ENCODE results near the gene SLC8B1. TPM values are rescaled to one million over a fixed set of nuclear protein-coding genes. Genes with fewer than 3 reads are reported as not detected.

Gene SLC8B1
- polyA plus RNA-seq, 3 donors = 14.2 to 20.6 (median 14.9) TPM

DNA sequence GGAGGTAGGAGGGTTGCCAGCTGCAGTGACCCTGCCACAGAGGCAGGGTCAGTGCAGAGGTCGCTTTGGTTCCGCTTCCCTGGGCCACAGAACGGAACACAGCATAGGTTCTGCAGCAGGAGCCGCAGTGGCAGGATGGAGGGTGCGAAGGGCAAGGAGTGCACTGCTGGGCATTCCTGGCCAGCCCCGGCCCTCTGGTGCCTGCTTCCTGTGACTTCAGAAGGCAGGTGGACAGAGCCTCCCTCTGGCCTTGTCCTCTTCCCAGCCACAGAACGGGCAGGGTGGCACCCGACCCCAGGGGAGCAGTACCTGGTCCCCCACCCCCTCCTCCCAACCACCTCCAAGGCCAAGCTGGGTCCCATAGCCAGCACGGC lies 37.7 kb downstream of the SLC8B1 start:
- DNase-seq = no peak

DNA sequence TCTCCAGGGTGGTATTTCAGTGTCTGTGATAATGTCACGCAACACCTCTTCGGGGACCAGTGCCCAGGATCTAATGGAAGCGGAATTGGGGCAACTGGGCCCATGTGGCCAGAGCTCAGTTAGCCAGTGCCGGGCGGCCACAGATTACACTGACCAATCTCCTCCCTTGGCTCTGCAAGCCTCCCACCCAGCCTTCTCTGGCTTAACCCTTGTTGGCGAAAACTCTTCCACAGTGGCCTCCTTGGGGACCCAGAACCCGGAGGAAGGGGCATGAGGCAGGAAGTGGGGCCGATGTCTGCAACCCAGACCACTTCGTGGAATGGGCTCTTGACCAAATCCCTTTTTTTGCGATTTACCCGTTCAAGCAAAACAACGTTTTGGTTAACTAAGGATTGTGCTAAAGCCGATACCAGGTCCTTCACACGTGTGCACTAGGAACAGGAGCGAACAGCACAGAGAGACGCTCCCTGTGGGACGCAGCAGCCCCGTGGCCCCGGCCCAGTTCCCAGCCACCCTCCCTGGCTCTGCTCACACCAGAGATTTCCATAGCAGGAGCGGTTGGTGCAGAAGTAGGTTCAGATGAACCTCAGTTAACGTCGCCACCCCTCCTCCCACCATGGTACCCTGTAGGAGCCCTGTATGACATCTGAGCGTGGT lies 38.2 kb downstream of the SLC8B1 start:
- DNase-seq = no peak

DNA sequence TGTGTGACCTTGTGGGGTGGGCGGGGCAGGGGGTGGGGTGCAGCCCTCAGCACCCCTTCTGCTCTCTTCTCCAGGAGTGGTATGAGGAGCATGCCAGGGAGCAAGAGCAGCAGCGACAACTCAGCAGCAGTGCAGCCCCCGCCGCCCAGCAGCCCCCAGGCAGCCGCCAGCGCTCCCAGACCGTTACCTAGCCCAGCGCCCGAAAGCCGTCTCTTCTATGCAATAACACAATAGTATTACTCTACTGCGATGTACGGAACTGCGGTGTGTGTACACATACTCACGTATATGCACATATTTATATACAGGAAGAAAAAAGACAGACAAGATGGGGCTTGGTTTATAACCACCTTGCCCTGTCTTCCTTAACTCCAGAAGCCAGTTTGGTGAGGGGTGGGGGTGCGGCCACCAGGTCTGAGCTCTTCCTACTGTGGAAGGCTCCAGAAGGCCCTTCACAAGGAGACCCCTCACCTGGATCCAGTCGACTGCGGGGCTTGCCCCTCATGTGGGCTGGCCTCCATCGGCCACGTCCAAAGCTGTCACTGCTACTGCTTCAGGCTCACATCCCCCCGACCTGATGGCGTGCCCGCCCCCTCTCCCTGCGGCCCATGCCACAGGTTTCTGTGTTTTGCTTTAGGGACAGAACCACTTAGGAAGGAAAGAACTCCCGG lies 38.9 kb downstream of the SLC8B1 start:
- DNase-seq = no peak

DNA sequence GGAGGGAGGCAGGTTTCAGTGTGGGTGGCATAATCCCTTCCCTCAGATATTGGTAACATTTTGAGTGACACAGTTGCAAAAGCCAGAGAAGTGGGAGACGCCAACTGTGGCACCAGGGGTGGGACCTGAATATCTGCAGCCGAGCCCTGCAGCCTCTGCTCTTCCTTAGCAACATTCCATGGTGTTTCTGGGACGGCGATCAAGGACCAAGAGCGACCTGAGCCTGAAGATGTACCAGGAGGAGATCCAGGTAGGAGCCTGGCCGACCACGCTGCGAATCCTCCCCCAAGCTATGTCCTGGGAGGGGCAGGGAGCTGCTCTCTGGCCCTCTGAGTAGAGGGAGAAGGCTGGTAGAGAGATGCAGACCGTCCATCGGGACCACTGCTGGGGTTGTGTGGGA lies 41.8 kb downstream of the SLC8B1 start:
- DNase-seq = no peak

DNA sequence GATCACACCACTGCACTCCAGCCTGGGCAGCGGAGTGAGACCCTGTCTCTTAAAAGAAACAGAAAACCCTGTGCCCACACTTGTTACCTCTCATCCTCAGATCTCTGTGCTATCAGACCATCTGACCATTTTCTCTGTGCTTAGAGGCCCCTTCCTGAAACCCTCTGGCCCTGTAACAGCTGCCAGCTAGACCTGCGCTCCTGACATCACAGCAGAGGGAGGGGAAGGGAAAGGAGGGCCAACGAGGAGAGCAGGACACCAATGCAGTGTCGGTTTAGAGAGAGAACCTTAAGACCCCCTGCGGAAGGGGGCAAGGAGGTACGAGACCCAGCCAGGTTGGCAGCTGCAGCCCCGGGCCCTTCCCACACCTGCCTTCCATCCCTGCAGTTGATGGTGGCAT lies 42.4 kb downstream of the SLC8B1 start:
- no peak for DNase-seq

DNA sequence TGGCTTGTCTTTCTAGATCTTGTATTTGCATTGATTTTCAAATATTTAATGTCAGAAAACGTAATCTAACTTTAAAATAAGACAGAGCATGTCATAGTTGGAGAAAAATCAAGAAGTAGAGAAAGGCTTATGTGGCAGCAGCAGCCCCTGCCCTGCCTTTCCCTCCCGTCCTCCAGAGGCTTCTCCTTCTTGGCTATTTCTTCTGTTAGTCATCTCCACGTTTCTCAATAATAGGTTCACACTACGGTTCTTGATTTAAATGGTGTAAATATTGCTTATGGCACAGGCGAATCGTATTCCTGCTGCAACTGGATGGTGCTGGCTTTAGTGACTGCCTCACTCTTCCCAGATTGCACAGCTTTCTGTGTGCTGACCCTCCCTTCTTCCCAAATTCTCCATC lies 42.8 kb downstream of the SLC8B1 start:
- no peak for DNase-seq

DNA sequence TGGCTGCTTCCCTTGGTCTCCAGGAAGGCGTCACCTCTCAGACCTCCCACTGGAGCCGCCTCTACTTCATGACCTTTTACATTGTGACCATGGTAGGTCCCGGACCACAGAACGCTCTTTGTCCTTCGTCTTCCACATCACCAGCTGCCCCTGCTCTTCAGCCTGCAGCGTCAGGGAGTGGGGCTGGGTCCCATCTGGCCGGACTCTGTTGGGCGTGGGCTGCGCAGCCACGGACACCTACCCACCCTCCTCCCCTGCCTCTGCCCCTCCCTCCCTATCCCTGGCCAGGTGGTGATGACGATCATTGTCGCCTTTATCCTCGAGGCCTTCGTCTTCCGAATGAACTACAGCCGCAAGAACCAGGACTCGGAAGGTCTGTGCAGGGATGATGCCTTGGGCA lies 43.3 kb downstream of the SLC8B1 start:
- DNase-seq = no peak

DNA sequence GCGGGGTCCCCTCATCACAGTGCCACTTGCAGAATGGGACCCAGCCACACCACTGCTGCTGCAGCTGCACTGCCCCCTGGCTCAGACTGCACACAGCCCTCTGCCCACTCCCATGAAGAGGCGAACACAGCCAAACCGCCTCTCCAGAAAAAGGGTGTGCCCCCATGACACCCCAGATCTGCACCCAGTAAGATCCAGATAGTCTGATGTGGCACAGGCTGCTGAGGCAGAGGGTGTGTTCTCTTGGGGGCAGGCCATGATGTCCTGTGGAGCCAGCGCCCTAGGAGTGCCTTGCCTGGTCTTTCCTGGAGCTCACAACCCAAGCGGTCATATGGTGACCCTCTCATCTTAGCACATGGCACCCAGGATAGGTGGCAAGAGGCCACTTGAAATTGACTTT lies 44.4 kb downstream of the SLC8B1 start:
- no peak for DNase-seq

DNA sequence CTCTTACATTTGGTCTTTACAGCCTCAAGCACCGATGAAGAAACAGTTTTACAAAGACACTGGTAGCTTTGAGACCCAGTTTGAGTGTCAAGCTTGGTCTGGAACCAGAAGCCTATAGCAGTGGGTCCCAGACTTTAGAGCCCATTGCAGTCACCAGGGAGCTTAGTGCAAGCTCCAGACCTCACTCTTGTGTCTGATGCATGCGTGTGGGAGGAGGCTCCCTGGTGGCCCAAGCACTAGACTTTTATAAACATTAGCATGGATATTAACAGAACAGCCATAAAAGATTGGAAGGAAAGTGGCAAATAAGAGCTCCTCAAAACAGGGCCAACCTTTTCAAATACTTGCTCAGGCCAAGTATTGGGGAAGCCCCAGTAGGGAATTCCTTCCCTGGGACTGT lies 45.5 kb downstream of the SLC8B1 start:
- no peak for DNase-seq

DNA sequence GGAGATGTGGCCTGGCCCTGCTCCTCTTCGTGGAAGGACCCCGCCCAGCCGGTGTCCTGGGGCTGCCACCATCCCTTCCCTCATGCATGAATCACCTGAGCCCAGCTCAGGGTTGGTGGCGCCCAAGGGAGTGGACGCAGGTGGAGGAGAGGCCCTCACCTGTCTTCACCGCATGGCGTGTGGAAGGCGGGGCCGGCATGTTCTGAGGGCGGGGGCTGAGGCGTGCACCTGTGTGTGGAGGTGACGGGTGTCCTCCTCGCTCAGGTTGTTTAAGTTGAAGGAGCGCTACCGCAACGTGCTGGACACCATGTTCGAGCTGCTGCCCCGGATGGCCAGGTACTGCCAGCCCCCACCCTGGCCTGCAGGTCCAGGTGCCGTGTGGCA lies 47.0 kb downstream of the SLC8B1 start:
- DNase-seq = no peak

DNA sequence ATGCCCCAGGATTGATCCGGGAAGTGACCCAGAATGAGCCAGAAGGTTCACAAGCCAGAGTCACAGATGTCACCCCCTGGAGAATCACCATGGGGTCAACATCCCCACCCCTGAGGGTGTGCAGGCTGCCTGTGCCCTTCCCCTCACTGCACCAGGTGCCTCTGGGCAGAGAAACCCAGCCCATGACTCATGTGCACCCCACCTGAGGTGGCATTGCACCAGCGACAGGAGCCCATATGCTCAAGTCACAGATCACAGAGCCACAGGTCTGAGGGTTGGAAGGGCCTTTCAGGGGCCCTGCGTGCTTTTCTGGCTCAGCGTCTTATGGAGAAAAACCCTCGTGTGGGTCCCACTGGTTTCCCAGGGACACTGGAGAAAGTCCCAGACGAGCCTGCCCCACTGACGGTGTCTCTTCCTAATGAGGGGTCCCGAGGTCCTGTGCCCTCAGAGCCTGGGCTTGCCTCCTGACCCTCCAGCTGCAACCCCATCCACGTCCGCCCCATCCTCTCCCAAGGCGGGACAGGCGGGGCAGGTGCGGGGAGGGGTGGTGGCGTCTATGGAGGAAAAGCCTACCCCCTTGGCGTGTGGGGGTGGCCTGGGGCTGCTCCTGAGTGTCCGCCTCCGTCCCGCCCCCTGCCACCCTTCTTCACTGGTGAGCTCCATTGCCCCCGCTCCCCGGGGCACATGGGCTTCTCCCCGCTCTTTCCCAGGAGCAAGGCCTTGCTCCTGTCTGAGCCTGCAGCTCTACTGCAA lies 47.6 kb downstream of the SLC8B1 start:
- no peak for DNase-seq

DNA sequence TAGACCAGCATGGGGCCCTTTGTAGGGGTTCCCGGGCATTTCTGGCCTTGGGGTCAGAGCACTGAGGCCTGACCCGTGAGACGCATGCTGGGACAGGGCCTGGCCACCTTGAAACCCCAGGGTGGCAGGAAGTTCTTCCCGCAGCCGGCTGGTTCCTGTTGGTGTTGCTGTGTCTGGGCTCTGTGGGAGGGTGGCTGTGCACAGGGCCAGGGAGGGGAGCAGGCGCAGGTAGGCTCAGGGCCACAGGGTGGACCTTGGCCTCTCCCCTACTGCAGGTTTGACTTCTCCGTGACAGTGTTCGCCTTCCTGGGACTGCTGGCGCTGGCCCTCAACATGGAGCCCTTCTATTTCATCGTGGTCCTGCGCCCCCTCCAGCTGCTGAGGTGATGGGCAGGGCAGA lies 48.2 kb downstream of the SLC8B1 start:
- no peak for DNase-seq

DNA sequence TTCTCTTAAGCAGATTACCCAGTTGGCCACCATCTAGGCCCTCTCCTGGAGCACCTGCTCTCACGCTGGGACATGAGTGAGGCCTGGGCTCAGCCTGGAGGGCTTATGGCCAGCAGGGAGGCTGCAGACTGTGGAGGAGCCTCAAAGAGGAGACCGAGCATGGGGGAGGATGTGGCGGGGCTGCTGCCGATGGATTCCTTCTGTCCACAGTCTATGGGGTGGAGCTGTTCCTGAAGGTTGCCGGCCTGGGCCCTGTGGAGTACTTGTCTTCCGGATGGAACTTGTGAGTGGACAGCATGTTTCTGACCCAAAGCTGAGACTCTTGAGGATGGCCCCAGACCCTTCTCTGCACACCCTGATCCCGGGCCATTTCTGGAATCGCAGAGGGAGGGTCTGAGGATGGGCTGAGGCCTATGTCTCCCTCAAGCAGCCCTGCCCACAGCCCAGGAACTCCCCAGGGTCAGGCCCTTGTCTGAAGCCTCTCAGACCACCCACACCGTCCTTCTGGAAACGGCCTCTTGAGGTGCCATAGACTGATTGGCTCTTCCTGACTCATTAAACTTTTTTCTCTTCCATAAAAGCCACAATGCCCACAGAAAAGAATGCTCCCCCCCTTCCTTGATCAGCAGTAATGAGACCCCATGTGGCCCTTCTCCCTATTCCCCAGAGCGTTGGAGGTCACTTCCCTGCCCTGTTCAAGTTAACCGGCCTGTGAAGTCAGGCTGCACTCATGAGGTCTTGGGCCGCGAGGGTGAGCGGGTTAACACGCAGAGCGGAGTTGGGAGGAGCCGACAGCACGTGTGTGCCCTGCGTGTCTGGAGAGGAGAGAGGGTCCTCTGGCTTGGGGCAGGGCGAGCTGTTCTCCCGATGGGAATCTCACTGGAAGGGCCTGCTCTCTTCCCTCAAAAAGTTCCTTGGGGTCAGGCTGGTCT lies 49.0 kb downstream of the SLC8B1 start:
- DNase-seq = no peak

DNA sequence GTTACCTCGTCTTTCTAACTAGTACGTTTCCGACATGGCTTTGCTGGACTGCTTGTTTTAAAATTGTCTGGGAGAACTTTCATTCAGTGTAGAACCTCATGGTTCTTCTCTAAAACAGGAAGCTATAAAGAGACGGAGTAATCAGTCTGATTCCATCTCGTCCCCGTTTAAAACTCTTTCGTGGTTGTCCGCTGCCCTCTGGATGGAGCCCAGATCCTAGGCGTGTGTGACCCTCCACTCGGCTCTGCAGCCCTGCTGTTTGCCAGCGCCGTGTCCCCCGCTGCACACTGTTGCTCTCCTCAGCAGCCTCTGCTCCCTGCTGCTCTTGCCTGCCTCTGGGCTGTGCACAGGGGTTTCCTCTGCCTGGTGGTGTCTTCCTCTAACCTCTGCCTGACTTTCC lies 50.2 kb downstream of the SLC8B1 start:
- no peak for DNase-seq

DNA sequence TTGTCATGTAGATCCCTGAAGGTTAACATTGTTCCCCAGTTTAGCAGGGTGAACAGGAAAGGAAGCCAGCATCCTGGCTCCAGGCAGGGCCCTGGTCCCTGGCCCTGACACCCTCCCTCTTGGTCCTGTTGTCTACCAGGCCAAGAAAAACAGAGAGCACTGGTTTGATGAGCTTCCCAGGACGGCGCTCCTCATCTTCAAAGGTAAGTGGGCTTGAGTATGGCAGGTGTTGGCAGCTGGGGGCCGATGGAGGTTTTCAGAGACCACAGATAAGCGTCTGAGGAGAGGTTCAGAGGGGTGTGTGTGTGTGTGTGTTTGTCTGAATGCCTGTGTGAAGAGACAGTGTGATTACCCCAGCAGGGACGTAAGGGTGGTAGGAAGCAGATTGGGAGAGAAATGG lies 56.3 kb downstream of the SLC8B1 start:
- DNase-seq = no peak

DNA sequence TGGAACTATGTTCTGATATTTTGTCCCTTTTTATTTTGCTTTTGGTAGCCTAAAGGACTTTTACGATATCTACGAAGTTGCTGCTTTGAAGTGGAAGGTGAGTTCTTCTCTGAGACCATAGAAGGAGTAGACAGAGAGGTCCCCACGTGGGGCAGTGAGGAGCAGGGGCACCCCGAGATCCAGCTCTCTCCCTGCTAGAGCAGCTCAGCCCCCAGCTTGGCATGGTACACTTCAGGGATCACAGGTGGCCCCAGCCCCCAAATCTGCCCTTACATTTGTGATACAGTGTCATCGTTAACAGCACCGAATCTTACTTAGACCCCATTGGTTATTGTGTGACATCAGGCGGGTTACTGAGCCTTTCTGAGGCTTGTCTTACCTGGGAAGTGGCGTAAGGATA lies 56.8 kb downstream of the SLC8B1 start:
- DNase-seq = no peak

DNA sequence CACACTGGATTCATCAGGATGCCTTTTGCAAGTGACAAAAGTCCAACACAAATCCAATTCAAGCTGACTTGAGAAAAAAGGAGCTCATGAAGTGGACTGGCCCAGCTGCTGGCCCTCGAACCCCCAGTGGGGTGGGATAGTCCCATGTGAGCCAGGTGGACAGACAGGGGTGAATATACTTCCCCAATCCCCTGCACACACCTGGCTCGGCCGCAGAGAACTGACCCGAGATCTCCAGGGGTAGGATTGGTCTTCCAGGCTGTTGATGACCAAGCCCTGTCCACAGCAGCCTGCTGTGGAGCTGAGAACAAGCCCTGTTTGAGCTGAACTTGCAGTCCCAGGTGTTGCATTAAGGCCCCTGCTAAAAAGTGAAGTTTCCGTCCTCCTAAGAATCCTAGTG lies 57.4 kb downstream of the SLC8B1 start:
- DNase-seq = no peak

DNA sequence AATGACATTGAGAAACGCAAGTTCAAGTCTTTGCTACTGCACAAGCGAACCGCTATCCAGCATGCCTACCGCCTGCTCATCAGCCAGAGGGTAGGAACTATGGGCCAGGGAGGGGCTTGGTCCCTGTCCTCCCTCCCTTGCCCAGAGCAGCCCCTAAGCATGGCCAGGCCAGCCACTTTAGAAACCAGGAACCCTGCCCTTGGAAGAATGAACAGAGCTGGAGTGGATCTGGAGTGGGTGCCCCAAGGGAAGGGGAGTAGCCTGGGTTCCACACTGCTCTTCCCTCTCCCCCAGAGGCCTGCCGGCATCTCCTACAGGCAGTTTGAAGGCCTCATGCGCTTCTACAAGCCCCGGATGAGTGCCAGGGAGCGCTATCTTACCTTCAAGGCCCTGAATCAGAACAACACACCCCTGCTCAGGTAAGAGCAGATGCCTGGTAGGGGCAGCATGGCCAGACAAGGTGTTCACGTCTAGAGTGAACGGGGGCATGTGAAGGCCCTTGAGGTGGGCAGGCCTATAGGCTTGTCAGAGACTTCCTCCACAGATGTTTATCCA lies 57.9 kb downstream of the SLC8B1 start:
- no peak for DNase-seq

DNA sequence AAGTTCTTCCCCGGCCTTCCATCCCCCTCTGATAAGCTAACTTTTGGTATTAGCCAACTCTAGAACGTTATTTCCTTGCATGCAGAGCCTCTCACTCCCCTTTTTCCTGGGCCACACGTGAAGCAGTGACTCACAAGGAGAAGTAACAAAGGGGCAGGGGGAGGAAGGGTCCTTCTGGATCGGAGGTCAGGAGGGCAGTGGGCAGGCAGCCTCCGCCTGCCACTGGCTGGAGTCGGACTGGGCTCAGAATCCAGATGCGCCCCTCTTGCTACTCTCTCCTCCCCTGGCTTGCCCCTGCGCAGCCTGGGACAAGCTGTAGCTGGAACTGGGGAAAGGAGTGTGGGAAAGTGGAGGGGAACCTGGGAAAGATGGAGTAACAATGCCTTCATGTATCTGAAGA lies 58.6 kb downstream of the SLC8B1 start:
- no peak for DNase-seq

DNA sequence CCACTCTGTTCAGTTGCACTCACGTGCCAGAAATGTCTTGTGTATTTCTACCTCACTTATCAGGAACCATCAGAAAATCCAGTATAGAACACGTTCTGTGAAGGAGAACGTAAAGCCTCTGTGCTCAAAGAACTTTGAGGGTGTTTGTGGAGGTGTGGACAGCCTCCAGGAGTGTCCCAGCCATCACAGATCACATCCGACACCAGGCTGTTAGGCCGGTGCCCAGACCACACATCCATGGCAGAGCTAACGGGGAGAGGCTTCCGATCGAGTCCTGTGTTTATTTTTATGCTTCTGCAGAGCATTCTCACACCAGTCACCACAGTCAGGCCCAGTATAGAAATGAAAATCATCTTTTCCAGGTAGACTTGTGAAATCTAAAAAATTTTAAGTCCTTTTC lies 60.1 kb downstream of the SLC8B1 start:
- no peak for DNase-seq

DNA sequence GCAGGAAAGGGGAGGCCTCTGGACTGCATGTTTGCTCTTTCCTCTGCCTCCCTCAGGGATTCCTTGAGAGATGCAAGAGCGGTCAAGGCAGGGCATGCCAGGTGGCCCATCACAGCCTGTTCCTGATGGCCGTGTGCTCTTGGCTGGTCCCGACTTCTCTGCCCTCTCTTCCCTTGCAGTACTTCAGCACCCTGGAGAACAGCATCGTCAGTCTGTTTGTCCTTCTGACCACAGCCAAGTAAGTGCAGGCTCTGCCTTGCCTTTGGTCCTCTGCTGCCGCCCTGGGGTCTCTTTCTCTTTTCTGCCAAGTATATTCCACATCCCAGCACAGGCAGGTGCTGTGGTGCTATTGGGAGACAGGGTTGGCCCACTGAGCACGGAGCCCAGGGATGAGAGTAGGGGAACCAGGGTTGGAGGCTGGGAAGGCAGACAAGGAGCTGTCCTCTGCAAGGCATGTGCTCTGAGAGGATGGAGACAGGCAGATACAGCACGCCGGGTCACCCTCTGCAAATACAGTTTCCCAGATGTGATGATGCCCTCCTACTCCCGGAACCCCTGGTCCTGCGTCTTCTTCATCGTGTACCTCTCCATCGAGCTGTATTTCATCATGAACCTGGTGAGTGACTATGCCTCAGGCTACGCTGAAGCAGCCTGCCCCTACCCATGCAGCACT lies 61.7 kb downstream of the SLC8B1 start:
- no peak for DNase-seq

Data from renal pelvis (tissue), 4 donors.